ENCODE measurements around the gene KNG1.

- TF ChIP-seq POLR2A (IDR thresholded peaks at IDR 0.05; ENCODE audit: low read depth, low read length) = no peak
- no peak for TF ChIP-seq JUN (IDR thresholded peaks at IDR 0.05; ENCODE audit: borderline replicate concordance, insufficient read depth, insufficient read length, low read depth)
- no peak for TF ChIP-seq MAX (IDR thresholded peaks at IDR 0.05; ENCODE audit: insufficient read depth, insufficient read length)
- no peak for TF ChIP-seq CTCF (IDR thresholded peaks at IDR 0.05; ENCODE audit: extremely low read depth in 1 of 2, insufficient read depth in 1 of 2, low read depth in 1 of 2, low read length in 2 of 2)
- TF ChIP-seq POLR2AphosphoS5 (IDR thresholded peaks at IDR 0.05; ENCODE audit: insufficient read depth, low read depth, low read length) = no peak
Measured at GRCh38 chr3:186683979-186684378, 33.2 kb upstream of the KNG1 start.

Measured in endothelial cell of umbilical vein (primary cell).